Measurements from ENCODE around the gene RPS3.
"Not testable (repeated sequence)": the region's sequence is repeated elsewhere in the genome, so short reads cannot be mapped to it uniquely, and the experiment has no call there.

The RPS3 gene

DNA sequence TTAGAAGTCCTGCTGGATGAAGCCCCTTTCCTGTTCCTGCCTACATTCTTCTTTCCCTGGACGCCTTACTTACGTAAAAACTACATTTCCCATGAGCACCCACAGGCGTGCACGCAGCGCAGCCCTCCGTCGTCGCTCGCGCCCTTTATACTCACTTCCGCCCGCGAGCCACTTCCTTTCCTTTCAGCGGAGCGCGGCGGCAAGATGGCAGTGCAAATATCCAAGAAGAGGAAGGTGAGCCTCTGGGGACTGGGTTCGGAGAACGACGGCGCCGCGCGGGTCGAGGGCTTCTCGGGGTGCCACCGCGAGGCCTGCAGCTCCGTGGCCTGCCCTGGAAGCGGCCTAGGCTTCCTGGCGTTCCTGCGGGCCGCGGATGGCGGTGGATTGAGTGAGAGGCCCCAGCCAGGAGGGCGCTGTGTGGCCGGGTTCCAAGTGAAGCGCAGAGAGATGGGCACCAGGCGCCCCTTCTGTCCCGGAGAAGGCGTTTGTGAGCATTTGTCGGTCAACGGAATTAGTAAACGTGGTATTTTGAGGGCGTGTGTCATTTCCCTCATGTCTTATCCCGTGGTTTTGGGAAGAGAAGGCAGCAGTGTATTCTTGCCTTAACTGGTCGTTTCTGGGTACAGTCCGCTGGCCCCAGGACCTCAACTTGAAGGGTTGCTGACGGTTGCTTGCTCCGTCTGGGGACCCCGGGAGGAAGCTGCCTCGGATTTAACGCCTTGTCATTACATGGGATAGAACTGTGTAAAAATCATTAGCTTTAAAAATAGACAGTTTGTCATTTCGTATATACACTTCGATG, at the start of gene RPS3:
RPS3 (plus strand) TSS at position 175 of the 802 bp plus-strand sequence; CDS start at position 205, 30 bp downstream.
- peak; percentile 92 for DNase-seq

DNA sequence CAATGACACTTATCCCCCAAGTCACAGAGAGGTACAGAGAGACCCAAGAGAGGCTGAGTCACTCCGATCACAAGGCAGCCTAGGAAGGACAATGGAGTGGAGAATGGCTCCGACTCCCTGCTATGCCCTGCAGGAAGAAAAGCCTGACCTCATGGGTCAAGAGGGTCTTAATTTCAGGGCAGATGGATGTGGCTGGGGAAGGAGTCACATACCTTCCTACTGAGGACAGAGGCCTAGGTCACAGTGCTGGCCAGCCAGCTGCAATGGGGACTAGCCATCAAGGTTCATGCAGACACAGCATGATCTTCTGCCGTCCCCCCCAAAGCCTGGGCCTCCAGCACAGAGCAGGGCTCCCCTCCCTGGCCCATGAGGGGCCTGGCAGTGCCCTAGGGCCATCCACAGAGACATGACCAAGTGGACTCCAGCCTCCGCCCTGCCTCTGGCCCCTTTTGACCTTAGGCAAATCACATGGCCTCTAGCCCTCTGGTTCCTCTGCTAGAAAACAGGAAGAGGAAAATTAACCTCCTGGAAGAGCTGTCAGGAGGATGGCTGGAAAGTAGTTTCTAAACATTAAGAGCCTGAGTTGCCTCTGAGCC, 49.7 kb upstream of the RPS3 start:
- no peak for DNase-seq

DNA sequence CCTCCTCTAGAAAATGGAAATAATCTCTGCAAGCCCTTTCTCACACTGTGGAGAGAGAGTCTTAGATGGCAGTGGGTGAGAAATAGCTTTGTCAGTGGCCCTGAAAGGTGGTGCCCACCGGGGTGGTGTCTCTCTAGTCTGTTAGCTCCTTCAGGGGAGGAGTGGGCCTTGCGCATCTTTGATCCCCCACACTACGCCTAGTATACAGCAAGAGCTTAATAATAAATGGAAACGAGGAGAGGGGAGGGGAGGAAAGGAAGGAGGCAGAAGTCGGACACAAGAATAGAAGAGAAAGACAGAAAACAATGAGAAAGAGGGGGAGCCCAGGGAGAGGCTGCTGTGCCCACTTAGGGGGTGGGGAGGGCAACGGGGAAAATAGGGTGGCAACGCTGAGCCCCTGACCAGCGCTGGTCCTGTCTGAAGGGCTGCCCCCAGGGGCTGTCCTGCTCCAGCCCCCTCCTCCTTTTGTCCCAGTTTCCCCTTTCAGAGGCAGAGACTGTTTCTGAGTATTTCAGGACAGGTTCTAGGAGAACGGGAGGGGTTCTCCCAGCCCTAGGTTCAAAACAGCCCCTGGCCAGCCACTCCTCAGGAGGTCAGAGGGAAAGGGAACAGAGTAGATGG, 49.1 kb upstream of the RPS3 start:
- no peak for DNase-seq

DNA sequence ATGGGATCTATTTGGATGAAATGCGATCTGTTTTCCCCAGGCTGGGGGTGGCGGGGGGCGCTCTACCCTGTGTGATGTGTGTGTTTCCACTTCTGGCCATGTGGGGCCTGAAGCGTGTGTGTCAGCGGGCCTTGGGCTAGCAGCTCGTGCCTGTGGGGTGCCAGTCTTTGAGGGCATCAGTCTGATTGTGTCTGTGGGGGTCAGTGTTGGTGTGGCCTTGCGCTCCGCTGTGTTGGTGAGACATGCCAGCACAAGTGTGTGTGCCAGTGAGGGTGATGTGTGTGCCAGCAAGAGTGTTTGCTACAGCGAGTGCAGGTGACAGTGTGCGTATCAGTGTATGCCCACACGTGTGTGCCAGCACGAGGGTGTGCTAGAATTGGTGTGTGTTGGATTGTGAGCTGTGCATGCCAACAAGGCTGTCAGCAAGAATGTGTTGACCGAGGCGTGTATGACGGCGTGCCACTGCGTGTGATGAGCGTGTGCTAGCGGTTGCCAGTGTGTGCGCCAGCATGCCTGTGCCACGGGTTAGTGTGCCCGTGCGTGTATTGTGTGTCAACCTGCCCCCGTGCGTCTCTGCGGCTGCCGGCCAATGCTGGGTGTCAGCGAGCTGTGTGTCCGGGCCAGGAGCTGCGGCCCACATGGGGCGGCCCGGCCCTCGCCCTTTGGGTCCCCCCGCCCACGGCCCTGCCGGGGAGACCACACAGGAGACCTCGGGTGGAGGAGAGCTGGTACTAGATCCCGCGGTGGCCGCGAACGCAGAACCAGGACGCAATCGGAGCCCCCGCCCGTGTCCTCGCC, 48.4 kb upstream of the RPS3 start:
- DNase-seq, result peak; percentile 24

DNA sequence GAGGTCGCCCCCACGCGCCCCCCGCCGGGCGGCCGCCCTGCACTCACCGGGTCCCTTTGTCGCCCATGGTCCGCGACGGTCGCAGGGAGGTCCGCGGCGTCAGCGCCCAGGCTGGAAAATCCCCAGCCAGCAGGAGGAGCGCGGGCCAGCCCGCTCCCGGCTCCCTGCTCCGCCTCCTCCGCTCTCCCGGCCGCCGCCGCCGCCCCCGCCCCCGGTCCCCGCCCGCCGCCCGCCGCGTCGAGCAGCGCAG, 47.9 kb upstream of the RPS3 start, which contains the start of gene ARRB1:
ARRB1 (minus strand) TSS at position 121 of the 250 bp plus-strand sequence; CDS start at position 67, 54 bp downstream.
- peak; percentile 57 for DNase-seq

DNA sequence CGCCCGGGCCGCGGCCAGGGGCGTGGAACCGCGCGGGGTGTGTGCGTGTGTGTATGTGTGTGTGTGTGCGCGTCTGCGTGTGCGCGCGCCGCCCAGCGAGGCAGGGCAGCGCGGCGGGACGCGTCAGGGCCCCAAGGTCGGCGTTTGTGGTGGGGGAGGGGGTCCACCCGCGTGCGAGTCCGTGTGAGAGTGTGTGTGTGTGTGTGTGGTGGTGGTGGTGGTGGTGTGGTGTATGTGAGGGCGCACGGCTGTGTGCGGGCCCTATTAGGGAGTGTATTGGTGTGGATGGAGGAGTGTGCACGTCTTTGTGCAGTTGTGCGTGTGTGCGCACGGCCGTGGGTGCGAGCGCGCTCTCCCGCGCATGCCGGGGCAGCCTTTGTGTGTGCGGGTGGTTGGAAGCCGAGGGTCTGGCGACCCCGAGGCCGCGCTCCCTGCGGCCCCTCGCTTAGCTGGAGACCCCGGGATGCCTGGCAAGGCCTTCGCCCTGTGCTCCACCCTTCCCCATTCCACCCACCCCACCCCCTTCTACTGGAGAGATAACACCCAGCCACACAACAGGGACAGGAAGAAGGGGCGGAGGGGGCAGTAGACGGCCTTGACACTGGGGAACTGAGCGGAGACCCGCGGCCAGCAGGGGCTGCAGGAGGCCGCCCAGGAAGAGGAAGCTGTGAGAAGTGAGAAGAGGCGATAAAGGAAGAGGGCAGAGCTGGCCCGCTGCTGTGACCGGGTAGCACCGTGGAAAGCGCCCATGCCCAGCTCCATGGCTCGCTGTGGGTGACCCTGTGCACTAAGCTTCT, 47.3 kb upstream of the RPS3 start:
- DNase-seq, result peak; percentile 73

DNA sequence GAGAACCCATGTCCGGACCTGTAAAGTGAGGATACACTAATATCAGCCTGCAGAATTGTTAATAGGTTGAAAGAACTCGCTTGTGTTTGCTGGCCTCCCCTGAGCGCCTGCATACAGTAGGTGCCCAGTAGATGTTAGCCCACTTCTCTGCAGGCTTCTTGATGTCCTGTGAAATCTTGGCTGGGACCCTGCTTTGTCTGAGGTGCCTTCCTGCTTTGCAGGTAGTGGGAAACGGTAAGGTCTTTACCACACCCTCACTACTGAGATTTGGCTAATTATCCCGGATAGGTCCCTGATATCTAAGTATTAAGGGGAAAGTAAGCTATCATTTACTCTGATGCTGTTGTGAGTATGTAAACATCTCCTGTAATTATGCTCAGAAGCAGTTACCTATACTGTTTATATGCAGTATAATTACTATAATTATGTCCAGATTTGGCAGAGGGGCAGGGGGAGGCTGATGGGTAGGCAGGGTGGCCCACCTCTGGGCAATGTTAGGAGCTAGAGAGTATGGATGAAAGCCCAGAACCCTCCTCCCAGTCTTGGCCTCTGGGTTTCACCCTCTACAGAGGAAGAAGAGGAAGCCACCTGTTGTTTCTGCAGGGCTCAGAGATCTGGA, 46.6 kb upstream of the RPS3 start:
- peak; percentile 48 for DNase-seq

DNA sequence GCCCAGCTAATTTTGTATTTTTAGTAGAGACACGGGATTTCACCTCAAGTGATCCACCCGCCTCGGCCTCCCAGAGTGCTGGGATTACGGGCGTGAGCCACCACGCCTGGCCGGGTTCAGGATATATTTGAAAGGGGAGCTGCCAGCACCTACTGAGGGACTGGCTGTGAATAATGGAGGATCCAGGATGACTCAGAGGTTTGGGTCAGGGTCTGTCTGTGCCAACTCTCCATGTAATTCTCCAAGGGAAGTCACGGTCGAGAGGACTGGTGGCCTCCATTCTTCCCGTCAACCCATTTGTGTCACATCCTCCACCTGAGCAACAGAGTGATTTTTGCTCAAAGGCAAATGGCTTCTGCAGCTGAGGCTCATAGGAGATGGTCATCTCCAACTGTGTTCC, 44.3 kb upstream of the RPS3 start:
- DNase-seq, result no peak

DNA sequence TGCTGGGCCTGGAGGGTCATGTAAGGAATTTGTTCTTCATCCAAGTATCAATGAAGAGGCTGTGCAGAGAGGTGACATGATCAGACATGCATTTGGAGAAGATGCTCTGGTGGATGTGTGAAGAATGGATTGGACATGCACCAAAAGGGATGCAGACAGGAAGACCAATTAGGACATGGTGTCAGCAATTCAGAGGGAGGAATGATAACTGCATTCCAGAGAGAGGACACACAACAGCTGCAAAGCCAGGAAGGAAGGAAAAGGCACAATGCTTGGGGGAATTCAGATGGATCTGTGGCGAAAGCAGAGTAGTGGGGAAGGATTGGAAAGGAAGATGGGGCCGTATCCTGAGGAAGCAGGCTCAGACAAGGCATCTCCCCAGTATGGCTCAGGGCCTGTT, 42.7 kb upstream of the RPS3 start:
- no peak for DNase-seq

DNA sequence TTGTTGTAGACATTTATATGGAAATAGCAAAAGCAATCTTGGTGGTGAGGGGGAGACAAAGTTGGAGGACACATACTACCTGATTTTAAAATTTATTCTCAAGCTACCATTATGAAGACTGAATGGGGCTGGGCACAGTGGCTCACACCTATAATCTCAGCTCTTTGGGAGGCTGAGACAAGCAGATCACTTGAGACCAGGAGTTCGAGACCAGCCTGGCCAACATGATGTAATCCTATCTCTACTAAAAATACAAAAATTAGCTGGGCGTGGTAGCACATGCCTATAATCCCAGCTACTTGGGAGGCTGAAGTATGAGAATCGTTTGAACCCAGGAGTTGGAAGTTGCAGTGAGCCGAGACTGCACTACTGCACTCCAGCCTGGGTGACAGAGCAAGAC, 37.0 kb upstream of the RPS3 start:
- not testable (repeated sequence) for DNase-seq

DNA sequence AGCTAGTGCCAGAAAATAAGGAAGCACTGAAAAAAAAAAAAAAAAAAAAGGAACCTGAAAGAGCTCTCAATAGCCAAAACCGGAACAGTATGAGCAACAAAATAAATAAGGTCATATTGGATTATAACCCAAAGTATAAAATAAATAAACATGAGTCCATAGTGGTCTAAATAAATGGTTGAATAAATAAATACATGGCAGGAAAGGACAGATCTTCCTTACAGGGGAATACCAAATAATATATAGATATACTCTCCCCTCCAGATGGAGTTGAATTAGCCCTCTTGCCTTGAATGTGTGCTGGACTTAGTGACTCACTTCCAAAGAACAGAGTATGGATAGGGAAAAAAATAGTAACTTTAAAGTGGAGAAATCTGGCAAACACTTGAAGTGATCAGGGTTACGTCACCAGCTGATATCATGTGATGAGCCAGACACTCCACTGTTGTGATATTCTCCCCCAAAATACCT, 33.6 kb upstream of the RPS3 start:
- DNase-seq, result no peak

DNA sequence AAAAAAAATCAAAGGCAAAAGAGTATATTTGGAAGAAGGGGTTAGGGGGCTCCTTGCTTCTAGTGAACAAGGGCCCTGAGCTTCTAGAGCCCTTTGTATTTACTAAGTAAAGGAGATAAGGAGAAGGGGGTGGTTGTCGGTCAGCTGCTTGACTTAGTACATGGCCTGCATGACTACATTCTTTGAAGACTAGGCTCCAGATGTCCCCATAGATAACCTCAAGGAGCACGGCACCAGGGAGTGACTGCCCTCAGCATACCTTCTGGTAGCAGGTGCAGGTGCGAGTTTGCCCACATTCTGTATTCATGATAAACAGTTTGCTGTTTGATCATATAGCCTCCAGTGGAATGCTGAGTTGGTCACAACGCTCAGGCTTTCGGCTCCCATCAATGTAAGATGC, 32.5 kb upstream of the RPS3 start:
- DNase-seq, result not testable (repeated sequence)

DNA sequence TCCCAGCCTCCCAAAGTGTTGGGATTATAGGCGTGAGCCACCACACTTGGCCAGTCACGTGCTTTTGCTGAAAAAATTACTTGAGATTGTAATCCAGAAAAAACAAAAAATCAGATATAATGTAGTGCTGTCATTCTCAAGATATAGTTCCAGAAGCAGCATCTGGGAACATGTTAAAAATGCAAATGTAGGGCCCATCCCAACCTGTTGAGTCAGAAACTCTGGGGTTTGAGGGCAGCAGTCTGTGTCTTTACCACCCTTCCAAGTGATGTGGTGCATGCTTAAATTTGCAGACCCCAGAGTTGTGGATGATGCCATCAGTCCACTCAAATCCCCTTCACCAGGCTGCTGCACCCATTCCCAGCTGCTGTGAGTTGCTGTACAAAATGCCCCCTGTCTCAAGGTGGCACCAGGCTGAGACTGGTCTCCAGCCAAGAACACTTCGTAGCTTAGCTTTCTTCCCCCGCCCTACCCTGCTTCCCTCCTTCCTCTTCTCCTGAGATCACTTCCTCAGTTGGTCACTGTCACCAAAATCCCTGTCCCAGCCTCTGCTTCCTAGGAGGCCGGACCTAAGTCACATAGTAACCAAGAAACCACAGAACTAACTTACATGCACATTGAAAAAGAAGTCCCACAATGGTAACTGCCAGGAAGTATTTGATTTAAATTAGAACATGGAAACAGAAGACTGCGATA, 29.6 kb upstream of the RPS3 start:
- DNase-seq, result no peak

DNA sequence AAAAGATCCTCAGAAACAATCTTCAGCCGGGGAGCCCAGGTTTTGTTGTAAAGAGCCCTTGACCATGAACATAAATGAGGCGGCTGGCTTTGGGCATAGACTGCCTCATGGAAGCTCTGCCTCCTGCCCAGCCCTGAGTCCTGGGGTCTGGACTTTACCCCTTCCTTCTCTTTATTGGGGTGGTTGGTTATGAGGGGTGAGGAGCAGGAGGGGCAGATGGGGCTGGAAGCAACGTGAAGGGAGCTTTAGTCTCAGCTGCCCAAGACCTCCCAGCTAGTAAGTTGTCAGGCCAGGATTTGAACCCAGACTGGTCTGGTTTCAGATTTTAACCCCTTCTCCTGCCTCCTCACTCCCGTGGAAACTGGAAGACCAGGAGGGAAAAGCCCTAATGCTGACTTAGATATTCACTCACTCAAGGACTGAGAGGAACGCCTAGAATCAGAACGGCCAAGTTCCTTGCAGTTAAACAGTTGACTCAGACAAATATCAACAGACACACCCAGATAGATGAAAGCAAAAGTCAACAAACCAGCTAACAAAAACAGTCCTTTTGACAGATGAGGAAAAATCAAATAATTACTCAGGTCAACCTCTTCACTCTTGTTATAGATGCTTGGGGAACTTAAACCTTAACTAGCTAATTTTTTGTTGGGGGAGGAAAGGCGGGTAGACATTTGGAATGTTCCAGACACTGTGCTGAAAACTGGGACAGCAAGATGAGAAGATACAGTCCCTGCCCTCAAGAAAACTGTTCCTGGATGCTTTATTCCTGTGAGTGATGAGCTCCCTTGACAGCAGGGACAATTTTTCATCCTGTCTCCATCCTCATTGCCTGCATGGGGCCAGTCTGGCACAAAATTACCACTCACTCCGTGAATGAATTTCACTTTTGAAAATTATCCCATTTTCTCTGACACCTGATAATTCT, 27.1 kb upstream of the RPS3 start:
- peak; percentile 49 for DNase-seq

DNA sequence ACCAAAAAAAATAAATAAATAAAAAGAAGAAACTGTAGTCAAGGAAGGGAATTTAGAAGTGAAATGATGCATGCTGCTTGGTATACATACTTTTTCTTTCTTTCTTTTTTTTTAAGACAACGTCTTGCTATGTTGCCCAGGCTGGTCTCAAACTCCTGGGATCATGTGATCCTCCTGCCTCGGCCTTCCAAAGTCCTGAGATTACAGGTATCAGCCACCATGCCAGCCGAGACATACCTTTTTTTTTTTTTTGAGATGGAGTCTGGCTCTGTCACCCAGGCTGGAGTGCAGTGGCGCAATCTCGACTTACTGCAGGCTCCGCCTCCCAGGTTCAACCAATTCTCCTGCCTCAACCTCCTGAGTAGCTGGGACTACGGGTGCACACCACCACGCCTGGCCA, 26.1 kb upstream of the RPS3 start:
- DNase-seq, result no peak

DNA sequence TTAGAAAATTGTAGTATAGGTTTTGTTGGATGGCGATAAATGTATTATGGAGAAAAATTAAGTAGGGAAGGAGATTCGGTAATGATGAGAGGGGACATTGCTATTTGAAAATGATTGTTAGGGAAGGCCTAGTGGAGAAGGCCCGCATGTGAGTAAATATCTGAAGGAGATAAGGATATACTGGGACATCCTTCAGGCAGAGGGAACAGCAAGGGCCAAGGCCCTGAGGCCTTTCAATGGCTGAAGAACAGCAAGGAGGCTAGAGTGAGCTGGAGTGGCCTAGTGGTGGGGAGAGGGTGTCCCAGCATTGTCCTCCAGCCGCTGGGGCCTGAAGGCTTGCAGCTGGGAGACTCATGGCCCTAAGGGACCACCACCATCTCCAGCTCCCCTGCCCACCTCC, 24.7 kb upstream of the RPS3 start:
- no peak for DNase-seq

DNA sequence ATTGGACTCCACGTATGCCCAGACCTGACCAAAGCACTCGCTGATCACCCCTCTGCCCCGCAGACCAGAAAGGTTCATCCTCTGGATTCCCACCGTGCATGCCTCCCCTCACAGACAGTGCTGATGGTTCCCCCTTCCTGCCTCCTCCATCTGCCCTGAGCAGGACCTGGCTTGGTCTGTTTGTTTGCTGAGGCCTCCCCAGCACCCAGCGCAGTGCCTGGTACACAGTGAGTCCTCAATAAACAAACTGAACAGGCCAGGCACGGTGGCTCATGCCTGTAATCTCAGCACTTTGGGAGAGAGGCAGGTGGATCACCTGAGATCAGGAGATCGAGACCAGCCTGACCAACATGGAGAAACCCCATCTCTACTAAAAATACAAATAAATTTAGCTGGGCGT, 23.7 kb upstream of the RPS3 start:
- DNase-seq, result no peak

DNA sequence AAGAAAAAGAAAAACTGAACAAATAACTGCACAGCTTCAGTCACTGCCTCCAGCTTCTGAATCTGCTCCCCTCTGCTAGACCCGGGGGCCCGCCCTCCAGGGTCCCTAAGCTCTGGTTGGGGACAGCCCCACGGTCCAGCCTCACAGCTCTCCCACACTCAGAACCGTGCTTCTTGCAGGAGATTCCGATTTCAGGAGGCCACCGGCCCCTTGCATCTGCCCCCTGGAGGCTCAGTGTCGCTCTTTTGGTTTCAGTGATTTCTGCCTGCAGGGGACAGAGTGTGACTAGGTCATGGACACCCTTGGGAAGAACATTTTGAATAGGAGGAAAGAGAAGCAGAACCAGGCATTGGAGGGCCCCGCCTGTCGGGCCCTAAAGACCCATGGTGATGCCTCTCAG, 23.1 kb upstream of the RPS3 start:
- no peak for DNase-seq

DNA sequence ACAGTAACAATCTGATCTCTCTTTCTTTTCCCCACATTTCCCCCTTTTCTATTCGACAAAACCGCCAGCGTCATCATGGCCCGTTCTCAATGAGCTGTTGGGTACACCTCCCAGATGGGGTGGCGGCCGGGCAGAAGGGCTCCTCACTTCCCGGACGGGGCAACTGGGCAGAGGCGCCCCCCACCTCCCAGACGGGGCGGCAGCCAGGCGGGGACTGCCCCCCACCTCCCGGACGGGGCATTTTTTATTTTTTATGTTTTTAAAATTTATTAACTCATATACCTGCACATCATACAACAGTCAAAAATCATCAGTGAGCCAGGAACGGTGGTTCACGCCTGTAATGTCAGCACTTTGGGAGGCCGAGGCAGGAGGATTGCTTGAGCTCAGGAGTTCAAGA, 20.5 kb upstream of the RPS3 start:
- not testable (repeated sequence) for DNase-seq

DNA sequence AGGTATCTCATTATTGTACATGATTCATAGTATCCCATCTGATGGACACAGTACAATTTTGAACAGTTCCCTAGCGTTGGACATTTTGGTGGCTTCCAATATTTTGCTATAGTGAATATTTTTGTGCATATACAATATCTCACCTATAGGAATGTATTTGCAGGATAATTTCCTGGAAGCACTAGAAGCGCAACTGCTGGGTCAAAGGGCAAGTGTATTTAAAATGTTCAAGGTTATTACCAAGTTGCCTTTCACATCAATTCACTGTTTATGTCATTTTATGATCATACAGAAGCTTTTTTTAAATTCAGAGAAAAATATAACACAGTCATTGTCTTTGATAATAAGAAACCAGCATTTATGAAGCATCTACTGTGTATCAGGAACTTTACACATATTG, 19.1 kb upstream of the RPS3 start:
- DNase-seq, result no peak
